ENCODE results near the gene SIRT3.

SIRT3 gene

GRCh38 chr11:232783-233565 lies 3.2 kb downstream of the SIRT3 start:
- peaks cover 39% of the 10 kb centered on the region for H3K79me1 ChIP-seq (replicated peaks; ENCODE audit: low read length, poor library complexity, severe bottlenecking)
- no peak overlapping the region for H3K14ac ChIP-seq (ENCODE audit: low read length in 2 of 2)
- no peak for DNase-seq
- no peak overlapping the region for H3K4ac ChIP-seq (ENCODE audit: low read depth in 1 of 2, low read length in 2 of 2)
- no peak overlapping the region for H3K4me3 ChIP-seq (ENCODE audit: insufficient read depth in 1 of 2, low read depth in 1 of 2, low read length in 2 of 2)
- peaks cover 4% of the 10 kb centered on the region for H3K4me1 ChIP-seq (ENCODE audit: control insufficient read depth, insufficient read depth, low read depth, low read length)
- H3K9ac ChIP-seq (ENCODE audit: low read length), result no peak overlapping the region
- no peak overlapping the region for H4K91ac ChIP-seq (ENCODE audit: low read length)
- H3K27me3 ChIP-seq (ENCODE audit: control insufficient read depth in 1 of 2, insufficient read depth in 1 of 2, low read length in 2 of 2), result no peaks in the 10 kb centered on the region
- no peak overlapping the region for H2BK120ac ChIP-seq (ENCODE audit: low read depth, low read length)
- no peak overlapping the region for H3K18ac ChIP-seq (ENCODE audit: low read depth in 1 of 2, low read length in 2 of 2)
- no peak overlapping the region for H2AK5ac ChIP-seq (ENCODE audit: low read length, severe bottlenecking)
- H3K27ac ChIP-seq (ENCODE audit: low read length, poor library complexity, severe bottlenecking), result no peak overlapping the region
- no peak overlapping the region for H3K4me2 ChIP-seq (ENCODE audit: low read length, poor library complexity, severe bottlenecking)
- H3K9me3 ChIP-seq (ENCODE audit: control insufficient read depth, low read length), result no peaks in the 10 kb centered on the region
- no peak overlapping the region for H4K8ac ChIP-seq (ENCODE audit: low read length)
- no peak overlapping the region for H3K23ac ChIP-seq (ENCODE audit: low read length in 2 of 2)
- H2BK5ac ChIP-seq (ENCODE audit: low read depth, low read length, poor library complexity, severe bottlenecking), result no peak overlapping the region
- H2BK12ac ChIP-seq (ENCODE audit: low read length in 2 of 2), result no peak overlapping the region
- H3K36me3 ChIP-seq (ENCODE audit: control insufficient read depth in 1 of 2, insufficient read depth in 2 of 2, low read depth in 1 of 2, low read length in 2 of 2), result peaks cover 12 to 20% of the 10 kb centered on the region in 2 experiments
- H2BK15ac ChIP-seq (ENCODE audit: low read depth, poor library complexity, severe bottlenecking), result no peak overlapping the region
- 95% methylated on average over 20 of the region's 20 CpGs for WGBS
- H2AFZ ChIP-seq (ENCODE audit: low read depth, low read length), result no peak overlapping the region

GRCh38 chr11:230431-230830 lies 5.7 kb downstream of the SIRT3 start:
- H2AK5ac ChIP-seq (ENCODE audit: low read length, severe bottlenecking), result no peak overlapping the region
- no peak overlapping the region for H3K27ac ChIP-seq (ENCODE audit: low read length, poor library complexity, severe bottlenecking)
- no peak overlapping the region for H3K4me2 ChIP-seq (ENCODE audit: low read length, poor library complexity, severe bottlenecking)
- no peak overlapping the region for H2BK15ac ChIP-seq (ENCODE audit: low read depth, poor library complexity, severe bottlenecking)
- H3K14ac ChIP-seq (ENCODE audit: low read length in 2 of 2), result no peak overlapping the region
- no peak overlapping the region for H4K8ac ChIP-seq (ENCODE audit: low read length)
- no peak overlapping the region for H2BK5ac ChIP-seq (ENCODE audit: low read depth, low read length, poor library complexity, severe bottlenecking)
- no peak overlapping the region for H2BK12ac ChIP-seq (ENCODE audit: low read length in 2 of 2)
- WGBS, result 97% methylated on average over 10 of the region's 10 CpGs
- H3K23ac ChIP-seq (ENCODE audit: low read length in 2 of 2), result no peak overlapping the region
- no peak for DNase-seq
- no peak overlapping the region for H3K9ac ChIP-seq (ENCODE audit: low read length)
- peaks cover 50% of the 10 kb centered on the region for H3K79me1 ChIP-seq (replicated peaks; ENCODE audit: low read length, poor library complexity, severe bottlenecking)
- H3K4ac ChIP-seq (ENCODE audit: low read depth in 1 of 2, low read length in 2 of 2), result no peak overlapping the region
- no peak overlapping the region for H2BK120ac ChIP-seq (ENCODE audit: low read depth, low read length)
- H3K9me3 ChIP-seq (ENCODE audit: control insufficient read depth, low read length), result no peaks in the 10 kb centered on the region
- H3K27me3 ChIP-seq (ENCODE audit: control insufficient read depth in 1 of 2, insufficient read depth in 1 of 2, low read length in 2 of 2), result no peaks in the 10 kb centered on the region
- peaks cover 12 to 20% of the 10 kb centered on the region in 2 experiments for H3K36me3 ChIP-seq (ENCODE audit: control insufficient read depth in 1 of 2, insufficient read depth in 2 of 2, low read depth in 1 of 2, low read length in 2 of 2)
- no peak overlapping the region for H2AFZ ChIP-seq (ENCODE audit: low read depth, low read length)
- H3K4me1 ChIP-seq (ENCODE audit: control insufficient read depth, insufficient read depth, low read depth, low read length), result peaks cover 7% of the 10 kb centered on the region
- H3K4me3 ChIP-seq (ENCODE audit: insufficient read depth in 1 of 2, low read depth in 1 of 2, low read length in 2 of 2), result no peak overlapping the region
- H4K91ac ChIP-seq (ENCODE audit: low read length), result no peak overlapping the region
- H3K18ac ChIP-seq (ENCODE audit: low read depth in 1 of 2, low read length in 2 of 2), result no peak overlapping the region

GRCh38 chr11:227824-228379 lies 8.2 kb downstream of the SIRT3 start:
- 92% methylated on average over 5 of the region's 6 CpGs for WGBS
- Histone ChIP-seq H2AK5ac (ENCODE audit: low read length, severe bottlenecking) (no peak overlapping the region), H3K27ac (ENCODE audit: low read length, poor library complexity, severe bottlenecking) (no peak overlapping the region), H3K27me3 (ENCODE audit: control insufficient read depth in 1 of 2, insufficient read depth in 1 of 2, low read length in 2 of 2) (no peaks in the 10 kb centered on the region), H3K79me1 (replicated peaks; ENCODE audit: low read length, poor library complexity, severe bottlenecking) (peaks cover 46% of the 10 kb centered on the region), H3K9ac (ENCODE audit: low read length) (no peak overlapping the region), H2BK120ac (ENCODE audit: low read depth, low read length) (no peak overlapping the region), H4K91ac (ENCODE audit: low read length) (no peak overlapping the region), H3K4me1 (ENCODE audit: control insufficient read depth, insufficient read depth, low read depth, low read length) (peaks cover 5% of the 10 kb centered on the region), H2BK15ac (ENCODE audit: low read depth, poor library complexity, severe bottlenecking) (no peak overlapping the region), H3K18ac (ENCODE audit: low read depth in 1 of 2, low read length in 2 of 2) (no peak overlapping the region), H3K14ac (ENCODE audit: low read length in 2 of 2) (no peak overlapping the region), H2BK12ac (ENCODE audit: low read length in 2 of 2) (no peak overlapping the region), H3K9me3 (ENCODE audit: control insufficient read depth, low read length) (no peaks in the 10 kb centered on the region), H3K4ac (ENCODE audit: low read depth in 1 of 2, low read length in 2 of 2) (no peak overlapping the region), H3K23ac (ENCODE audit: low read length in 2 of 2) (no peak overlapping the region), H3K4me2 (ENCODE audit: low read length, poor library complexity, severe bottlenecking) (no peak overlapping the region), H2BK5ac (ENCODE audit: low read depth, low read length, poor library complexity, severe bottlenecking) (no peak overlapping the region), H3K36me3 (ENCODE audit: control insufficient read depth in 1 of 2, insufficient read depth in 2 of 2, low read depth in 1 of 2, low read length in 2 of 2) (peaks cover 18 to 20% of the 10 kb centered on the region in 2 experiments), H3K4me3 (ENCODE audit: insufficient read depth in 1 of 2, low read depth in 1 of 2, low read length in 2 of 2) (no peak overlapping the region), H2AFZ (ENCODE audit: low read depth, low read length) (no peak overlapping the region), H4K8ac (ENCODE audit: low read length) (no peak overlapping the region)
- DNase-seq, result no peak

- H2AFZ ChIP-seq (ENCODE audit: low read depth, low read length), result no peak overlapping the region
- WGBS, result 92% methylated on average over 10 of the region's 10 CpGs
- DNase-seq, result peak; percentile 51
- no peak overlapping the region for H3K14ac ChIP-seq (ENCODE audit: low read length in 2 of 2)
- H3K36me3 ChIP-seq (ENCODE audit: control insufficient read depth in 1 of 2, insufficient read depth in 2 of 2, low read depth in 1 of 2, low read length in 2 of 2), result peaks cover 22 to 33% of the 10 kb centered on the region in 2 experiments
- no peak overlapping the region for H2BK120ac ChIP-seq (ENCODE audit: low read depth, low read length)
- no peak overlapping the region for H3K23ac ChIP-seq (ENCODE audit: low read length in 2 of 2)
- H3K4me3 ChIP-seq (ENCODE audit: insufficient read depth in 1 of 2, low read depth in 1 of 2, low read length in 2 of 2), result no peak overlapping the region
- no peak overlapping the region for H2BK5ac ChIP-seq (ENCODE audit: low read depth, low read length, poor library complexity, severe bottlenecking)
- H3K27me3 ChIP-seq (ENCODE audit: control insufficient read depth in 1 of 2, insufficient read depth in 1 of 2, low read length in 2 of 2), result no peaks in the 10 kb centered on the region
- H4K8ac ChIP-seq (ENCODE audit: low read length), result peak overlapping the region; percentile 49
- no peak overlapping the region for H2AK5ac ChIP-seq (ENCODE audit: low read length, severe bottlenecking)
- no peak overlapping the region for H3K9ac ChIP-seq (ENCODE audit: low read length)
- peaks cover 42% of the 10 kb centered on the region for H3K79me1 ChIP-seq (replicated peaks; ENCODE audit: low read length, poor library complexity, severe bottlenecking)
- no peak overlapping the region for H3K4ac ChIP-seq (ENCODE audit: low read depth in 1 of 2, low read length in 2 of 2)
- no peak overlapping the region for H2BK15ac ChIP-seq (ENCODE audit: low read depth, poor library complexity, severe bottlenecking)
- H3K18ac ChIP-seq (ENCODE audit: low read depth in 1 of 2, low read length in 2 of 2), result no peak overlapping the region
- H3K27ac ChIP-seq (ENCODE audit: low read length, poor library complexity, severe bottlenecking), result no peak overlapping the region
- peaks cover 7% of the 10 kb centered on the region for H3K4me1 ChIP-seq (ENCODE audit: control insufficient read depth, insufficient read depth, low read depth, low read length)
- no peak overlapping the region for H3K4me2 ChIP-seq (ENCODE audit: low read length, poor library complexity, severe bottlenecking)
- no peak overlapping the region for H4K91ac ChIP-seq (ENCODE audit: low read length)
- no peak overlapping the region for H2BK12ac ChIP-seq (ENCODE audit: low read length in 2 of 2)
- H3K9me3 ChIP-seq (ENCODE audit: control insufficient read depth, low read length), result no peaks in the 10 kb centered on the region
These were observed 10.2 kb downstream of the SIRT3 start for GRCh38 chr11:225734-226453.

All from mesenchymal stem cell (in vitro differentiated cells and primary cell).